ENCODE results near the gene CENPS. TPM values are rescaled to one million over a fixed set of nuclear protein-coding genes. Genes with fewer than 3 reads are reported as not detected.

Gene CENPS
- total RNA-seq, 1 experiment from 2014 or later: 16.3 TPM

GRCh38 chr1:10459184-10459583 lies 29.0 kb downstream of the CENPS start:
- H3K27ac ChIP-seq (ENCODE audit: low read length): peak overlapping the region; percentile 54
- no peak overlapping the region for H3K9ac ChIP-seq (ENCODE audit: low read length)

GRCh38 chr1:10467078-10467477 lies 36.8 kb downstream of the CENPS start:
- no peak for DNase-seq
- Histone ChIP-seq H4K20me1 (ENCODE audit: low read length) (no peaks in the 10 kb centered on the region), H3K4me3 (ENCODE audit: low read length) (no peak overlapping the region), H3K36me3 (ENCODE audit: low read depth, low read length) (peaks cover 16% of the 10 kb centered on the region), H3K27me3 (ENCODE audit: low read length) (no peaks in the 10 kb centered on the region), H3K9me2 (replicated peaks; ENCODE audit: low read length) (no peaks in the 10 kb centered on the region), H3K4me2 (ENCODE audit: low read length) (no peak overlapping the region), H3F3A (ENCODE audit: low read length, unreplicated experiment) (no peaks in the 10 kb centered on the region), H3K79me2 (ENCODE audit: low read length) (peaks cover 18% of the 10 kb centered on the region), H3K9me3 (ENCODE audit: low read length) (no peaks in the 10 kb centered on the region), H2AFZ (ENCODE audit: low read length) (no peak overlapping the region), H3K4me1 (ENCODE audit: insufficient read depth, low read length) (peaks cover 6% of the 10 kb centered on the region), H3K9ac (ENCODE audit: low read length) (no peak overlapping the region), H3K27ac (ENCODE audit: low read length) (no peak overlapping the region)
- ChIA-PET CTCF (interaction anchor here (0.6 kb wide), 1 partner anchor 30 kb away, joined by 5 read pairs; no protein-coding TSS in a partner anchor), POLR2A (ENCODE audit: unreplicated experiment) (no interaction called here)
- BruUV-seq (replicated peaks): no TSS peak
- intact Hi-C loops (cut with micrococcal nuclease): no loop called here
- ATAC-seq: no peak
- TF ChIP-seq EZH2phosphoT487 (IDR thresholded peaks at IDR 0.05; ENCODE audit: borderline replicate concordance, low read length): no peak
- TF ChIP-seq CTCF (conservative IDR thresholded peaks at IDR 0.05; ENCODE audit: low read depth, low read length): no peak

More at GRCh38 chr1:10459184-10459583, 29.0 kb downstream of the CENPS start:
- H3K4me2 ChIP-seq (ENCODE audit: low read length): peak overlapping the region; percentile 54
- peaks cover 13% of the 10 kb centered on the region; the same call in 1 of the 2 replicates for H3K36me3 ChIP-seq (ENCODE audit: low read depth, low read length)
- no peaks in the 10 kb centered on the region for H3K27me3 ChIP-seq (ENCODE audit: low read length)
- intact Hi-C loops (cut with micrococcal nuclease): no loop called here
- DNase-seq (peak; percentile 84), ATAC-seq (peak; percentile 98)
- H4K20me1 ChIP-seq (ENCODE audit: low read length): no peaks in the 10 kb centered on the region
- peaks cover 12% of the 10 kb centered on the region for H3K4me1 ChIP-seq (ENCODE audit: insufficient read depth, low read length)
- BruUV-seq (replicated peaks): TSS peak; percentile 14
- no peak overlapping the region for H2AFZ ChIP-seq (ENCODE audit: low read length)
- no peak overlapping the region for H3K4me3 ChIP-seq (ENCODE audit: low read length)
- POLR2A ChIA-PET (ENCODE audit: unreplicated experiment): no interaction called here
- no peaks in the 10 kb centered on the region for H3K9me2 ChIP-seq (replicated peaks; ENCODE audit: low read length)
- no peaks in the 10 kb centered on the region for H3F3A ChIP-seq (ENCODE audit: low read length, unreplicated experiment)
- H3K79me2 ChIP-seq (ENCODE audit: low read length): no peaks in the 10 kb centered on the region
- H3K9me3 ChIP-seq (ENCODE audit: low read length): no peaks in the 10 kb centered on the region
- TF ChIP-seq EZH2phosphoT487 (IDR thresholded peaks at IDR 0.05; ENCODE audit: borderline replicate concordance, low read length) (no peak), CTCF (conservative IDR thresholded peaks at IDR 0.05; ENCODE audit: low read depth, low read length) (no peak), EZH2 (IDR thresholded peaks at IDR 0.05; ENCODE audit: low read length, unreplicated experiment) (no peak)
- CTCF ChIA-PET: no interaction called here

- ChIA-PET CTCF (no interaction called here), POLR2A (ENCODE audit: unreplicated experiment) (no interaction called here)
- DNase-seq: no peak
- H3K27me3 ChIP-seq (ENCODE audit: low read length): no peaks in the 10 kb centered on the region
- no peaks in the 10 kb centered on the region for H3F3A ChIP-seq (ENCODE audit: low read length, unreplicated experiment)
- H3K9me3 ChIP-seq (ENCODE audit: low read length): no peaks in the 10 kb centered on the region
- H4K20me1 ChIP-seq (ENCODE audit: low read length): no peaks in the 10 kb centered on the region
- no peaks in the 10 kb centered on the region for H3K9me2 ChIP-seq (replicated peaks; ENCODE audit: low read length)
- BruUV-seq (replicated peaks): no TSS peak
- no peak overlapping the region for H2AFZ ChIP-seq (ENCODE audit: low read length)
- no peak overlapping the region for H3K4me3 ChIP-seq (ENCODE audit: low read length)
- H3K27ac ChIP-seq (ENCODE audit: low read length): no peak overlapping the region
- H3K4me1 ChIP-seq (ENCODE audit: insufficient read depth, low read length): peaks cover 13% of the 10 kb centered on the region
- peaks cover 20% of the 10 kb centered on the region for H3K79me2 ChIP-seq (ENCODE audit: low read length)
- no peak overlapping the region for H3K9ac ChIP-seq (ENCODE audit: low read length)
- TF ChIP-seq CTCF (conservative IDR thresholded peaks at IDR 0.05; ENCODE audit: low read depth, low read length) (no peak), EZH2 (IDR thresholded peaks at IDR 0.05; ENCODE audit: low read length, unreplicated experiment) (no peak)
- no peak for ATAC-seq
- no peak overlapping the region for H3K4me2 ChIP-seq (ENCODE audit: low read length)
- H3K36me3 ChIP-seq (ENCODE audit: low read depth, low read length): peaks cover 9% of the 10 kb centered on the region
- intact Hi-C loops (cut with micrococcal nuclease): no loop called here
These were observed 39.8 kb downstream of the CENPS start for GRCh38 chr1:10470043-10470442.

All from PC-3 (cell line).